CMK (cell line): Measurements from ENCODE around the gene VRK2.
"Not testable (repeated sequence)": the region's sequence is repeated elsewhere in the genome, so short reads cannot be mapped to it uniquely, and the experiment has no call there.

Source experiments
- DNase-seq: peaks from one replicate; pipeline ENCODE4 v3.0.0-alpha.2; 2010; ENCODE audit warnings: low read depth

VRK2 gene

GRCh38 chr2:58109481-58109880, 62.9 kb downstream of the VRK2 start:
- no peak for DNase-seq

GRCh38 chr2:58110765-58111164, 64.2 kb downstream of the VRK2 start:
- DNase-seq = no peak

GRCh38 chr2:58113563-58113962, 67.0 kb downstream of the VRK2 start:
- not testable (repeated sequence) for DNase-seq

GRCh38 chr2:58120626-58121229, 74.1 kb downstream of the VRK2 start:
- DNase-seq = no peak

- DNase-seq = no peak
Observed at GRCh38 chr2:58122040-58122439, 75.4 kb downstream of the VRK2 start.

- no peak for DNase-seq
Observed at GRCh38 chr2:58122540-58122939, 75.9 kb downstream of the VRK2 start.

- no peak for DNase-seq
Observed at GRCh38 chr2:58127111-58127510, 80.5 kb downstream of the VRK2 start.

- no peak for DNase-seq
Observed at GRCh38 chr2:58130238-58130637, 83.6 kb downstream of the VRK2 start.

GRCh38 chr2:58131191-58132011, 84.8 kb downstream of the VRK2 start:
- DNase-seq = no peak

GRCh38 chr2:58133395-58133794, 86.8 kb downstream of the VRK2 start:
- no peak for DNase-seq

- no peak for DNase-seq
Observed at GRCh38 chr2:58135861-58136260, 89.3 kb downstream of the VRK2 start.

- DNase-seq = no peak
Observed at GRCh38 chr2:58137221-58137620, 90.6 kb downstream of the VRK2 start.

- DNase-seq = no peak
Observed at GRCh38 chr2:58137856-58138255, 91.2 kb downstream of the VRK2 start.

GRCh38 chr2:58138396-58139030, 91.9 kb downstream of the VRK2 start:
- no peak for DNase-seq

GRCh38 chr2:58140508-58141072, 94.0 kb downstream of the VRK2 start:
- no peak for DNase-seq

GRCh38 chr2:58145769-58146168, 99.2 kb downstream of the VRK2 start:
- DNase-seq = not testable (repeated sequence)

GRCh38 chr2:58146707-58147106, 100.1 kb downstream of the VRK2 start:
- DNase-seq = no peak

- DNase-seq = no peak
Observed at GRCh38 chr2:58155160-58155778, 108.7 kb downstream of the VRK2 start.

GRCh38 chr2:58156780-58157179, 110.2 kb downstream of the VRK2 start:
- no peak for DNase-seq

- no peak for DNase-seq
Observed at GRCh38 chr2:58157754-58158153, 111.1 kb downstream of the VRK2 start.

- no peak for DNase-seq
Observed at GRCh38 chr2:58158481-58158880, 111.9 kb downstream of the VRK2 start.

GRCh38 chr2:58163913-58164312, 117.3 kb downstream of the VRK2 start:
- DNase-seq = no peak
